Epithelial cell of proximal tubule (primary cell): ENCODE results near the gene RPAIN. TPM values are rescaled to one million over a fixed set of nuclear protein-coding genes. Genes with fewer than 3 reads are reported as not detected.

ENCODE experiments used
- DNase-seq: peaks from one replicate; pipeline ENCODE4 v3.0.0-alpha.2; 2011; ENCODE audit warnings: low read depth
- H3K4me3 ChIP-seq: 2 replicates; pipeline ENCODE4 v1.5.1; 2011; ENCODE audit warnings: low read depth, mild to moderate bottlenecking, low read length
- total RNA-seq: library from RNA; depleted of rRNA; stranded (reverse); fragments of >200 nt; gene quantifications from 2 replicates; pipeline ENCODE4 v1.2.3, GENCODE V29; 2015
- TF ChIP-seq, protein P1 (sequence below): conservative IDR thresholded peaks from 2 replicates; pipeline ENCODE4 v1.5.1; 2012; ENCODE audit warnings: low read depth, mild to moderate bottlenecking, low read length

Gene RPAIN
- total RNA-seq, 1 donor from 2014 or later = 25.2 TPM

GRCh38 chr17:5466295-5466694, 46.3 kb downstream of the RPAIN start:
- DNase-seq = no peak
- TF ChIP-seq, protein P1, sequence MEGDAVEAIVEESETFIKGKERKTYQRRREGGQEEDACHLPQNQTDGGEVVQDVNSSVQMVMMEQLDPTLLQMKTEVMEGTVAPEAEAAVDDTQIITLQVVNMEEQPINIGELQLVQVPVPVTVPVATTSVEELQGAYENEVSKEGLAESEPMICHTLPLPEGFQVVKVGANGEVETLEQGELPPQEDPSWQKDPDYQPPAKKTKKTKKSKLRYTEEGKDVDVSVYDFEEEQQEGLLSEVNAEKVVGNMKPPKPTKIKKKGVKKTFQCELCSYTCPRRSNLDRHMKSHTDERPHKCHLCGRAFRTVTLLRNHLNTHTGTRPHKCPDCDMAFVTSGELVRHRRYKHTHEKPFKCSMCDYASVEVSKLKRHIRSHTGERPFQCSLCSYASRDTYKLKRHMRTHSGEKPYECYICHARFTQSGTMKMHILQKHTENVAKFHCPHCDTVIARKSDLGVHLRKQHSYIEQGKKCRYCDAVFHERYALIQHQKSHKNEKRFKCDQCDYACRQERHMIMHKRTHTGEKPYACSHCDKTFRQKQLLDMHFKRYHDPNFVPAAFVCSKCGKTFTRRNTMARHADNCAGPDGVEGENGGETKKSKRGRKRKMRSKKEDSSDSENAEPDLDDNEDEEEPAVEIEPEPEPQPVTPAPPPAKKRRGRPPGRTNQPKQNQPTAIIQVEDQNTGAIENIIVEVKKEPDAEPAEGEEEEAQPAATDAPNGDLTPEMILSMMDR = no peak
- no peak overlapping the region for H3K4me3 ChIP-seq

- peak overlapping the region; percentile 85 for H3K4me3 ChIP-seq
- TF ChIP-seq, protein P1 = no peak
- DNase-seq = no peak
These were observed 47.4 kb downstream of the RPAIN start for GRCh38 chr17:5467416-5467815.

DNA sequence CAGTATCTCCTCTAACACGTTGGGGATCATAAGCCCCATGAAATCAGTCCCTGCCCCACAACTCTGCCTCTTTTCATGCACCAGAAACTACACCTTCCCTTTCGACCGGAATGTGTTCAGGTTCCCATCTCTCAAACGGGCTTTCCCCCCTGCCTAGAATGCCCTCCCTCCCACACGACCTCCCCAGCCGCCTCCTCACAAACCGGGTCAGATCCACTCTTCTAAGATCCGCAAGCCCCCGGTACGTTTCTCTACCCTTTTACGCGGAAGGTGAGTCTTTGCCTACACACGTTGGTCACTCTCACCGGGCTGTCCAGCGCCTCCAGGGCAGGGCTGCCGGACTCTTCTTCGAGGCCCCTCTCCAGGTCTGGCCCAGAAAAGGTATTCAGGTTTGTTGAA, 48.1 kb downstream of the RPAIN start:
- TF ChIP-seq, protein P1 = no peak
- peak; percentile 2 for DNase-seq
- peak overlapping the region; percentile 85 for H3K4me3 ChIP-seq

- H3K4me3 ChIP-seq = no peak overlapping the region
- DNase-seq = no peak
- TF ChIP-seq, protein P1 = no peak
These were observed 52.5 kb downstream of the RPAIN start for GRCh38 chr17:5472511-5472910.

GRCh38 chr17:5473906-5474305, 53.9 kb downstream of the RPAIN start:
- no peak overlapping the region for H3K4me3 ChIP-seq
- no peak for DNase-seq
- TF ChIP-seq, protein P1 = no peak

DNA sequence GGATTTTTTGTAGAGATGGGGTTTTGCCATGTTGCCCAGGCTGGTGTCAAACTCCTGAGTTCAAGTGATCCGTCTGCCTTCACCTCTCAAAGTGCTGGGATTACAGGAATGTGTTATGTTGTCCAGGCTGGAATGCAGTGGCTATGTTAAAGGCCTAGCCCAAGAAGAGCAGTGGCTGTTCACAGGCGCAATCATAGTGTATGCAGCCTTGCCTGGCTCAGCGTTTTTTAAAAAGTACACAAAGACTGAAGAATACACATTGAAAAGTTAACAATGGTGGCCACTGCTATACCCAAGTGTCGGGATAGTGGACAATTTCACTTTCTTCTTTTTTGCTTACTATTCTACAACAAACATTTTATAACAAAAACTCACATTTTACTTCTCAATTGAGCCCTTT, 59.0 kb downstream of the RPAIN start:
- DNase-seq = no peak
- TF ChIP-seq, protein P1 = no peak
- H3K4me3 ChIP-seq = no peak overlapping the region

- TF ChIP-seq, protein P1 = no peak
- DNase-seq = no peak
- H3K4me3 ChIP-seq = no peak overlapping the region
These were observed 61.0 kb downstream of the RPAIN start for GRCh38 chr17:5480962-5481361.
